Keratinocyte (primary cell): ENCODE measurements around the gene PUS7L. TPM values are rescaled to one million over a fixed set of nuclear protein-coding genes. Genes with fewer than 3 reads are reported as not detected.

Experiments
- DNase-seq: peaks from one replicate; pipeline ENCODE4 v3.0.0-alpha.2; 2011; ENCODE audit warnings: low read depth, missing footprints, low spot score
- FAIRE-seq: peaks from 2 replicates; lab custom pipeline; 2011; peaks lifted over from hg19 to GRCh38; lab: Jason Lieb, UNC
- H2AFZ ChIP-seq: 2 replicates; pipeline ENCODE4 v1.6.0; 2012; ENCODE audit warnings: low read length, control low read depth, inconsistent platforms; ENCODE audit not compliant: control insufficient read depth
- H3K27ac ChIP-seq: 2 replicates; pipeline ENCODE4 v1.5.1; 2011; ENCODE audit warnings: low read length; ENCODE audit not compliant: control insufficient read depth, insufficient read depth
- H3K27me3 ChIP-seq: 3 replicates; pipeline ENCODE4 v1.6.0; 2011; ENCODE audit warnings: low read length; ENCODE audit not compliant: control insufficient read depth, insufficient read depth; ENCODE audit errors: extremely low read depth
- H3K36me3 ChIP-seq, 2 experiments: 2 replicates in 1 of 2; 3 replicates in 1 of 2; pipeline ENCODE4 v1.5.1; 2011; ENCODE audit warnings: low read length in 2 of 2, mild to moderate bottlenecking in 1 of 2; ENCODE audit not compliant: control insufficient read depth in 2 of 2, insufficient read depth in 2 of 2; ENCODE audit errors: extremely low read depth in 1 of 2
- H3K4me1 ChIP-seq: 3 replicates; pipeline ENCODE4 v1.5.1; 2011; ENCODE audit warnings: low read length; ENCODE audit not compliant: control insufficient read depth, insufficient read depth; ENCODE audit errors: extremely low read depth
- H3K4me2 ChIP-seq: 3 replicates; pipeline ENCODE4 v1.6.0; 2011; ENCODE audit warnings: low read depth, low read length; ENCODE audit not compliant: control insufficient read depth, insufficient read depth; ENCODE audit errors: extremely low read depth
- H3K4me3 ChIP-seq, 3 experiments: fragments of 200-600 bp in 1 of 3; sonication (generic) in 1 of 3; 2 replicates in 2 of 3; 3 replicates in 1 of 3; pipeline ENCODE4 v1.5.1; 2011 to 2016; ENCODE audit warnings: low read length in 3 of 3, mild to moderate bottlenecking in 3 of 3, control low read depth in 2 of 3, inconsistent platforms in 1 of 3, low read depth in 1 of 3, mixed read lengths in 1 of 3, mixed run types in 1 of 3, moderate library complexity in 1 of 3; ENCODE audit not compliant: control insufficient read depth in 2 of 3, insufficient read depth in 2 of 3; ENCODE audit errors: extremely low read depth in 1 of 3
- H3K79me2 ChIP-seq: 2 replicates; pipeline ENCODE4 v1.6.0; 2012; ENCODE audit warnings: low read length; ENCODE audit not compliant: control insufficient read depth, insufficient read depth
- H3K9ac ChIP-seq: 3 replicates; pipeline ENCODE4 v1.6.0; 2011; ENCODE audit warnings: low read length; ENCODE audit not compliant: control insufficient read depth, insufficient read depth; ENCODE audit errors: extremely low read depth
- H3K9me1 ChIP-seq: 3 replicates; pipeline ENCODE4 v1.6.0; 2011; ENCODE audit warnings: low read length; ENCODE audit not compliant: control insufficient read depth, insufficient read depth; ENCODE audit errors: extremely low read depth
- H3K9me3 ChIP-seq: 2 replicates; pipeline ENCODE4 v1.5.1; 2012; ENCODE audit warnings: low read depth, low read length; ENCODE audit not compliant: control insufficient read depth
- H4K20me1 ChIP-seq: 3 replicates; pipeline ENCODE4 v1.6.0; 2011; ENCODE audit warnings: low read length; ENCODE audit not compliant: control insufficient read depth, insufficient read depth; ENCODE audit errors: extremely low read depth
- EZH2 ChIP-seq: IDR thresholded peaks from one replicate; pipeline ENCODE4 v1.6.1; 2012; ENCODE audit warnings: inconsistent platforms, mild to moderate bottlenecking, low read length, moderate library complexity
- dilution Hi-C: fragments of 300-500 bp; cut with MboI; formaldehyde crosslinking; loops from one replicate; pipeline ENCODE4 v1.7.0; 2020; ENCODE audit warnings: low sequenced_read_pairs; ENCODE audit not compliant: extremely low pct_ligation_motif_present
- polyA plus RNA-seq, 5 experiments: library from polyadenylated mRNA; depleted of rRNA in 3 of 5; stranded (reverse) in 3 of 5; stranded (forward) in 1 of 5; unstranded in 1 of 5; fragments of >200 nt; gene quantifications; 1 replicate in 1 of 5; 2 replicates in 3 of 5; 3 replicates in 1 of 5; pipeline versions ENCODE4 v1.2.1 to v1.2.3, GENCODE V29; 2011 to 2012; ENCODE audit warnings: missing spikeins in 2 of 5, low read depth in 1 of 5, low replicate concordance in 1 of 5
- TF ChIP-seq, protein P1 (sequence below), 3 experiments: IDR thresholded peaks in 1 of 3; conservative IDR thresholded peaks in 1 of 3; optimal IDR thresholded peaks in 1 of 3; 2 replicates in 2 of 3; 3 replicates in 1 of 3; pipeline versions ENCODE3 to v1.5.1; 2011; ENCODE audit warnings: low read length in 3 of 3, mild to moderate bottlenecking in 3 of 3, moderate library complexity in 2 of 3, control low read depth in 1 of 3, inconsistent platforms in 1 of 3; ENCODE audit not compliant: insufficient read depth in 2 of 3; ENCODE audit errors: extremely low read depth in 1 of 3

The PUS7L gene
- polyA plus RNA-seq, 1 donor (not counting 4 experiments of a cell fraction or from before 2014, with no cell fraction given): 10.8 TPM

DNA sequence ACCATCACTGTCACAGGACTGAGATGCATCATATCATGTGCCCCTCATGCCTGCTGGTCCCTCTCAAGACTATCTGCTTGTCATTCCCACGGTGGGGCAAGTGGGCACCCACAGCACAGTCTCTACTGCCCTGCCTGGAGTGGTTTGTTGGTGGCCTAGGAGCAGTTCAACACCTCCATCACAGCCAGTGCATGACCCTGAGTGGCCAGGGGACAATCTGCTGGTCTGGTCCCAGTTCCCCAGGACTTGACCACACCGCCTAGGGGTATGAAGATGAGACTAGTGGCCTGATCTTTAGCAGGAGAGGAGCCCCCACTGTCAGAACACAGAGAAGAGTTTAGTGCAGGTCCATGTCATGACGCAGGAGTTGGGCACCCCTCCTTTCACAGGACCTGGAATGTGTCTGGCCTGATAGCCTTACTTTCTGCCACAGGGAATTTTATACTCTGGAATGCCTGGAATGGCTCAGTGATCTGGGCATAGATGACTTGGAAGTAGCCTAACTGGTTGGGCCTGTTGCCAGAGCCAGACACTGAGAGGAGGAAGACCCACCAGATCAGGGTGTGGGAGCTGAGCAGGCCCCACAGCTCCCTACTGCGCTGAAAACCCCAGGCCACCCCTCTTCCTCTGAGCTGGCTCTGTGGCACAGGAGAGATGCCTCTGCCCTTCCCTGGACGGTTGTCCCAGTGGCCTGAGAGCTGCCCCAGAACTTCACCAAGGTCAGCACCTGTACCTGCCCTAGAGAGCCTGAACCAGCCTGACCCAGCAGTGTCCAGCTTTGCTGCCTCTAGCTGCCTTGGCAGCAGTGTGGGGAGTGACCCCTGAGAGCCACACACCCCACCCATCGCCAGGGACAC, 83.3 kb downstream of the PUS7L start:
- Histone ChIP-seq H3K4me2 (no peak overlapping the region), H3K9me3 (no peaks in the 10 kb centered on the region), H3K9ac (no peak overlapping the region), H3K36me3 (no peaks in the 10 kb centered on the region), H3K4me3 (no peak overlapping the region), H3K9me1 (no peaks in the 10 kb centered on the region), H3K27ac (no peak overlapping the region), H3K27me3 (no peaks in the 10 kb centered on the region), H3K79me2 (no peaks in the 10 kb centered on the region), H3K4me1 (no peaks in the 10 kb centered on the region), H2AFZ (no peak overlapping the region), H4K20me1 (no peaks in the 10 kb centered on the region)
- TF ChIP-seq, protein P1, sequence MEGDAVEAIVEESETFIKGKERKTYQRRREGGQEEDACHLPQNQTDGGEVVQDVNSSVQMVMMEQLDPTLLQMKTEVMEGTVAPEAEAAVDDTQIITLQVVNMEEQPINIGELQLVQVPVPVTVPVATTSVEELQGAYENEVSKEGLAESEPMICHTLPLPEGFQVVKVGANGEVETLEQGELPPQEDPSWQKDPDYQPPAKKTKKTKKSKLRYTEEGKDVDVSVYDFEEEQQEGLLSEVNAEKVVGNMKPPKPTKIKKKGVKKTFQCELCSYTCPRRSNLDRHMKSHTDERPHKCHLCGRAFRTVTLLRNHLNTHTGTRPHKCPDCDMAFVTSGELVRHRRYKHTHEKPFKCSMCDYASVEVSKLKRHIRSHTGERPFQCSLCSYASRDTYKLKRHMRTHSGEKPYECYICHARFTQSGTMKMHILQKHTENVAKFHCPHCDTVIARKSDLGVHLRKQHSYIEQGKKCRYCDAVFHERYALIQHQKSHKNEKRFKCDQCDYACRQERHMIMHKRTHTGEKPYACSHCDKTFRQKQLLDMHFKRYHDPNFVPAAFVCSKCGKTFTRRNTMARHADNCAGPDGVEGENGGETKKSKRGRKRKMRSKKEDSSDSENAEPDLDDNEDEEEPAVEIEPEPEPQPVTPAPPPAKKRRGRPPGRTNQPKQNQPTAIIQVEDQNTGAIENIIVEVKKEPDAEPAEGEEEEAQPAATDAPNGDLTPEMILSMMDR (optimal IDR thresholded peaks at IDR 0.05 in 1 of 3, IDR thresholded peaks at IDR 0.05 in 1 of 3, conservative IDR thresholded peaks at IDR 0.05 in 1 of 3; ENCODE audit: extremely low read depth in 1 of 3, insufficient read depth in 2 of 3, low read length in 3 of 3): no peak
- no peak for TF ChIP-seq EZH2
- DNase-seq (peak; percentile 11), FAIRE-seq (no peak)
- dilution Hi-C loops: no loop called here

DNA sequence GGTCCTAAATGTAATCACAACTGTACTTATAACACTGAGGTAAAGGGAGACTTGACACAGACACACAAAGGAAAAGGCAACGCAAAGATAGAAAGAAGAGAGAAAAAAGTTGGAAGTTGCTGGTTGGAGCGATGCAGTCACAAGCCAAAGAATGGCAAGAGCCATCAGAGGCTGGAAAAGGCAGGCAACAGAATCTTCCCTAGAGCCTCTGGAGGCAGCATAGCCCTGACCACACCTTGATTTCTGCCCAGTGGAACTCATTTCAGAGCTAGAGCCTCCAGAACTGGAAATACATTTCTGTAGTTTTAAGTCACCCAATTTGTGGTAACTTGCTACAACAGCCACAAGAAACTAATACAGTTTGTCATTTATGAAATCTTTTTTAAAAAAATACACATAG, 89.2 kb downstream of the PUS7L start:
- Histone ChIP-seq H3K36me3 (no peaks in the 10 kb centered on the region), H3K9me1 (no peaks in the 10 kb centered on the region), H3K4me2 (no peak overlapping the region), H3K4me1 (no peaks in the 10 kb centered on the region), H3K27ac (no peak overlapping the region), H3K9ac (no peak overlapping the region), H3K4me3 (no peak overlapping the region), H2AFZ (no peak overlapping the region), H3K79me2 (no peaks in the 10 kb centered on the region), H4K20me1 (no peaks in the 10 kb centered on the region), H3K27me3 (peaks cover under 1% of the 10 kb centered on the region), H3K9me3 (no peaks in the 10 kb centered on the region)
- FAIRE-seq (no peak), DNase-seq (no peak)
- dilution Hi-C loops: no loop called here
- no peak for TF ChIP-seq EZH2
- TF ChIP-seq, protein P1 (optimal IDR thresholded peaks at IDR 0.05 in 1 of 3, IDR thresholded peaks at IDR 0.05 in 1 of 3, conservative IDR thresholded peaks at IDR 0.05 in 1 of 3; ENCODE audit: extremely low read depth in 1 of 3, insufficient read depth in 2 of 3, low read length in 3 of 3): no peak

Other genes starting within 250 kb of the PUS7L start
- gene ADAMTS20, start 206.6 kb downstream of the PUS7L start, polyA plus RNA-seq: not detected in 3 replicates
- 8.7 to 13.9 TPM (median 10.8 TPM) in 3 replicates for gene IRAK4, start 161 bp upstream of the PUS7L start, polyA plus RNA-seq
- 81.4 to 167 TPM (median 96.2 TPM) in 3 replicates for gene TWF1, start 47.5 kb upstream of the PUS7L start, polyA plus RNA-seq
- 4.9 to 8.5 TPM (median 7.4 TPM) in 3 replicates for gene TMEM117, start 77.3 kb upstream of the PUS7L start, polyA plus RNA-seq